ENCODE data around the gene SECISBP2.

SECISBP2 gene

DNA sequence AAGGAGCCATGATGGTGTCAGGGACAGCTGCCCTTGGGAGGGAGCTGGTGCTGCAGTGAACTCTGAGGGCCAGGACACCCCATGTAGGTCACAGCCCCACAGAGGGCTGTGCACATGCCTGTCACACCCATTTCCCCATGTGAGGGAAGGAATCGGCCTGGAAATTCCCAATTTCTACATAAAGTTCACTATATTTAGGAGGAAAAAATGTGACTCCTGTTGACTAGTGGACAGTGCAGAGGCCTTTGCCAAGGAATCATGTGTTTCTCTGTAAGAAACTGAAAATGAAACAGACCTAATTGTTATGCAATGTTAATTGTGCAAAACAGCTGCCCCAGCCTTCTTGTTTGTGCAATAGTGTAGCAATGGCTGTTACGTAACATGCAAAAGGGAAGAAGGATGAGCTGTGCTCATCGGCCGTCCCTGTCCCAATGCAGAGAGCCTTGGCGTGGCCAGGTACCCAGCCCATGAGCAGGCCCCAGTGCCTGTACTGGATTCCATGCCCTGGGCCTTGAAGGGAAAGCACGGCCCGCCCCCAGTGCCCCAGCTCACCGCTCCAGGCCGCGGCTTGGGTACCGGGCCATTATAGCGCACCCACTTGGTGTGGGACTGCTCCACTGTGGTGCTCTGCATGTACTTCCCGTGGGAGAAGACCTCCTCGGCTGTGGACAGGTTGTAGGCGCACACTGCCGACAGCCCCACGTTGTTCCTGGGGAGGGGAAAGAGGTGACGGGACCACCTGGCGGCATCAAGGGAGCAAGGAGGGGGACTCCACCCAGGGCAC, 70.0 kb downstream of the SECISBP2 start:
- H3K36me3 ChIP-seq (ENCODE audit: control insufficient read depth in 2 of 2, insufficient read depth in 1 of 2, low read length in 2 of 2): peaks cover 0 to 98% of the 10 kb centered on the region in 2 experiments; a peak in 2 of 3 replicates

More for the DNA sequence above, 70.0 kb downstream of the SECISBP2 start:
- Histone ChIP-seq H3K4me3 (ENCODE audit: low read depth, low read length) (no peak overlapping the region), H3K9me3 (ENCODE audit: control insufficient read depth, insufficient read depth, low read depth, low read length) (no peaks in the 10 kb centered on the region), H3K27ac (ENCODE audit: extremely low read depth, low read depth, low read length) (no peak overlapping the region), H3K4me1 (ENCODE audit: control insufficient read depth, insufficient read depth, low read length) (no peaks in the 10 kb centered on the region)
- TF ChIP-seq ZNF398 (tag by site-specific recombination; IDR thresholded peaks at IDR 0.05): no peak
- no peak for TF ChIP-seq ZFP69B (tag by site-specific recombination; IDR thresholded peaks at IDR 0.05)
- TF ChIP-seq ZNF654 (tag by site-specific recombination; IDR thresholded peaks at IDR 0.05; ENCODE audit: low read depth): no peak
- TF ChIP-seq ZNF335 (tag by site-specific recombination; conservative IDR thresholded peaks at IDR 0.05): no peak
- TF ChIP-seq ZNF529 (tag by site-specific recombination; IDR thresholded peaks at IDR 0.05; ENCODE audit: insufficient replicate concordance): no peak
- TF ChIP-seq ZNF600 (tag by site-specific recombination; IDR thresholded peaks at IDR 0.05): no peak
- no peak for TF ChIP-seq REST (tag by site-specific recombination; IDR thresholded peaks at IDR 0.05)
- TF ChIP-seq, protein P1, sequence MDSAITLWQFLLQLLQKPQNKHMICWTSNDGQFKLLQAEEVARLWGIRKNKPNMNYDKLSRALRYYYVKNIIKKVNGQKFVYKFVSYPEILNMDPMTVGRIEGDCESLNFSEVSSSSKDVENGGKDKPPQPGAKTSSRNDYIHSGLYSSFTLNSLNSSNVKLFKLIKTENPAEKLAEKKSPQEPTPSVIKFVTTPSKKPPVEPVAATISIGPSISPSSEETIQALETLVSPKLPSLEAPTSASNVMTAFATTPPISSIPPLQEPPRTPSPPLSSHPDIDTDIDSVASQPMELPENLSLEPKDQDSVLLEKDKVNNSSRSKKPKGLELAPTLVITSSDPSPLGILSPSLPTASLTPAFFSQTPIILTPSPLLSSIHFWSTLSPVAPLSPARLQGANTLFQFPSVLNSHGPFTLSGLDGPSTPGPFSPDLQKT (IDR thresholded peaks at IDR 0.05; ENCODE audit: borderline replicate concordance, low read depth, low read length): no peak
- no peak for TF ChIP-seq ZNF629 (tag by site-specific recombination; IDR thresholded peaks at IDR 0.05)
- no peak for TF ChIP-seq ZNF366 (tag by site-specific recombination; conservative IDR thresholded peaks at IDR 0.05)
- no peak for TF ChIP-seq ZFP41 (tag by site-specific recombination; IDR thresholded peaks at IDR 0.05; ENCODE audit: borderline replicate concordance)
- TF ChIP-seq, protein P2, sequence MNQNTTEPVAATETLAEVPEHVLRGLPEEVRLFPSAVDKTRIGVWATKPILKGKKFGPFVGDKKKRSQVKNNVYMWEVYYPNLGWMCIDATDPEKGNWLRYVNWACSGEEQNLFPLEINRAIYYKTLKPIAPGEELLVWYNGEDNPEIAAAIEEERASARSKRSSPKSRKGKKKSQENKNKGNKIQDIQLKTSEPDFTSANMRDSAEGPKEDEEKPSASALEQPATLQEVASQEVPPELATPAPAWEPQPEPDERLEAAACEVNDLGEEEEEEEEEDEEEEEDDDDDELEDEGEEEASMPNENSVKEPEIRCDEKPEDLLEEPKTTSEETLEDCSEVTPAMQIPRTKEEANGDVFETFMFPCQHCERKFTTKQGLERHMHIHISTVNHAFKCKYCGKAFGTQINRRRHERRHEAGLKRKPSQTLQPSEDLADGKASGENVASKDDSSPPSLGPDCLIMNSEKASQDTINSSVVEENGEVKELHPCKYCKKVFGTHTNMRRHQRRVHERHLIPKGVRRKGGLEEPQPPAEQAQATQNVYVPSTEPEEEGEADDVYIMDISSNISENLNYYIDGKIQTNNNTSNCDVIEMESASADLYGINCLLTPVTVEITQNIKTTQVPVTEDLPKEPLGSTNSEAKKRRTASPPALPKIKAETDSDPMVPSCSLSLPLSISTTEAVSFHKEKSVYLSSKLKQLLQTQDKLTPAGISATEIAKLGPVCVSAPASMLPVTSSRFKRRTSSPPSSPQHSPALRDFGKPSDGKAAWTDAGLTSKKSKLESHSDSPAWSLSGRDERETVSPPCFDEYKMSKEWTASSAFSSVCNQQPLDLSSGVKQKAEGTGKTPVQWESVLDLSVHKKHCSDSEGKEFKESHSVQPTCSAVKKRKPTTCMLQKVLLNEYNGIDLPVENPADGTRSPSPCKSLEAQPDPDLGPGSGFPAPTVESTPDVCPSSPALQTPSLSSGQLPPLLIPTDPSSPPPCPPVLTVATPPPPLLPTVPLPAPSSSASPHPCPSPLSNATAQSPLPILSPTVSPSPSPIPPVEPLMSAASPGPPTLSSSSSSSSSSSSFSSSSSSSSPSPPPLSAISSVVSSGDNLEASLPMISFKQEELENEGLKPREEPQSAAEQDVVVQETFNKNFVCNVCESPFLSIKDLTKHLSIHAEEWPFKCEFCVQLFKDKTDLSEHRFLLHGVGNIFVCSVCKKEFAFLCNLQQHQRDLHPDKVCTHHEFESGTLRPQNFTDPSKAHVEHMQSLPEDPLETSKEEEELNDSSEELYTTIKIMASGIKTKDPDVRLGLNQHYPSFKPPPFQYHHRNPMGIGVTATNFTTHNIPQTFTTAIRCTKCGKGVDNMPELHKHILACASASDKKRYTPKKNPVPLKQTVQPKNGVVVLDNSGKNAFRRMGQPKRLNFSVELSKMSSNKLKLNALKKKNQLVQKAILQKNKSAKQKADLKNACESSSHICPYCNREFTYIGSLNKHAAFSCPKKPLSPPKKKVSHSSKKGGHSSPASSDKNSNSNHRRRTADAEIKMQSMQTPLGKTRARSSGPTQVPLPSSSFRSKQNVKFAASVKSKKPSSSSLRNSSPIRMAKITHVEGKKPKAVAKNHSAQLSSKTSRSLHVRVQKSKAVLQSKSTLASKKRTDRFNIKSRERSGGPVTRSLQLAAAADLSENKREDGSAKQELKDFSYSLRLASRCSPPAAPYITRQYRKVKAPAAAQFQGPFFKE (tag by site-specific recombination; IDR thresholded peaks at IDR 0.05; ENCODE audit: borderline replicate concordance): no peak
- TF ChIP-seq, protein P3, sequence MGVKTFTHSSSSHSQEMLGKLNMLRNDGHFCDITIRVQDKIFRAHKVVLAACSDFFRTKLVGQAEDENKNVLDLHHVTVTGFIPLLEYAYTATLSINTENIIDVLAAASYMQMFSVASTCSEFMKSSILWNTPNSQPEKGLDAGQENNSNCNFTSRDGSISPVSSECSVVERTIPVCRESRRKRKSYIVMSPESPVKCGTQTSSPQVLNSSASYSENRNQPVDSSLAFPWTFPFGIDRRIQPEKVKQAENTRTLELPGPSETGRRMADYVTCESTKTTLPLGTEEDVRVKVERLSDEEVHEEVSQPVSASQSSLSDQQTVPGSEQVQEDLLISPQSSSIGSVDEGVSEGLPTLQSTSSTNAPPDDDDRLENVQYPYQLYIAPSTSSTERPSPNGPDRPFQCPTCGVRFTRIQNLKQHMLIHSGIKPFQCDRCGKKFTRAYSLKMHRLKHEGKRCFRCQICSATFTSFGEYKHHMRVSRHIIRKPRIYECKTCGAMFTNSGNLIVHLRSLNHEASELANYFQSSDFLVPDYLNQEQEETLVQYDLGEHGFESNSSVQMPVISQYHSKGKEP (tag by site-specific recombination; IDR thresholded peaks at IDR 0.05): no peak
- no peak for TF ChIP-seq ZNF433 (tag by site-specific recombination; IDR thresholded peaks at IDR 0.05; ENCODE audit: low read depth)
- TF ChIP-seq ZNF560 (tag by site-specific recombination; IDR thresholded peaks at IDR 0.05; ENCODE audit: borderline replicate concordance): no peak
- no peak for TF ChIP-seq IKZF3 (tag by site-specific recombination; IDR thresholded peaks at IDR 0.05)
- no peak for TF ChIP-seq SP7 (tag by site-specific recombination; IDR thresholded peaks at IDR 0.05)
- POLR2A ChIA-PET: no interaction called here
- CTCF ChIA-PET: interaction anchor here (0.5 kb wide), 1 partner anchor 42 kb away, joined by 3 read pairs; no protein-coding TSS in a partner anchor
